Embryonic facial prominence (tissue), 1 donor: ENCODE data around the gene ACOT11.

Experiments used
- DNase-seq: peaks from one replicate; pipeline ENCODE4 v3.0.0-alpha.2; 2016; ENCODE audit errors: extremely low spot score

Gene ACOT11

DNA sequence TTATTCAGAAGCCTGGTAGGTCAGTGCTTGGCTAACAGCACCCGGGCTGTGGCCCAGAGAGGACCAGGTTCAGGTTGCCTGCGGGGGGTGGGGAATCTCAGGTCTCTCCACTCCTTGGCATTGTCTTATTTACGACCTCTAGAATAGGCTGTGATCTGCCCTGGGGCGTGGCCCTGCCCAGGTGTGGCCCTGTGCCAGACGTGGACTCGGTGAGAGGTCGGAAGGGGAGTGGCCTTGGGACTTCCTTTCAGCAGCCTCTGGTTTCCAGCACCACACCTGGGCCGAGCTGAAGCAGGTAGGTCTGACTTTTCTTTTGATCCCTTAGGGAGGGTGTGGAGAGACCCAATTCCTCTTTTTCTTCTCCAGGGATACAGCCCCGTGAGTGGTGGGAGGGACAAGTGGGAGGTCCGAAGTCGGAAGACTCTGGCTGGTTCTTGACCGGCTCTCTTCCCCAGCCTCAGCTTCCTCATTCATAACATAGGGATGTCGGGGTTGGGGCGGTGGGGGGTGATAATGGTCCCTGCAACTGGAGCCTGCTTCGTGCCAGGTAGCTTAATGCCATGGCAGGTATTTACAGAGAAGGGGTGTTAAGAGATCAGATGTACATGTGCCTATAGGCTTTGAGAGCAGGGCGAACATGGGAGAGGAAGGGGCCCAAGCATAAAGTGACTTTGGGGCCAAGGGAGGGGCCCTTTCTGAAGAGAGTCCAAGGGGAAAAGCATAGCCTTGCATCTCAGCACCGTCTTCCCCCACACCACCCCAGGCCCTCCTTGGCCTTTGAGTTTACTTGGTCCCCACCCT lies 16.5 kb downstream of the ACOT11 start:
- no peak for DNase-seq

- DNase-seq, result no peak
Observed at GRCh38 chr1:54565113-54565501, 17.1 kb downstream of the ACOT11 start.

GRCh38 chr1:54566438-54567141 lies 18.6 kb downstream of the ACOT11 start:
- no peak for DNase-seq

DNA sequence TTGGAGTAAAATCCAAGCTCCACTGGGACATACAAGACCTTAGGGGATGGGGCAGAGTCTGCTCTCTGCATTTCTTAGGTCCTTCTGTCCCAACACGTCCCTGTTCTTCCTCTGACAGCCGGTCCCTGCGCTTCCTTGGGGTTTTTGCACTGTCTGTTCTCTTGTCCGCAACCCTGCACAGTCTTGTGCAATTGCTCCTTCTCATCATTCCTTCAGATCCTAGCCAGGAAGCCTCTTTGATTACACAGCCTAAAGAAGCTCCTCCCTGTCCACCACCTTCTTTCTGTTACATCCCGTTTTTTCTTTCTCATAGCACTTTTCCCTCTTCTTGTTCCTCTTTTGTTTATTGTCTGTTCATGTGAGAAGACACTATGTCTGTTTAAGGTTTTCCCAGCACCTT lies 19.9 kb downstream of the ACOT11 start:
- DNase-seq, result no peak

DNA sequence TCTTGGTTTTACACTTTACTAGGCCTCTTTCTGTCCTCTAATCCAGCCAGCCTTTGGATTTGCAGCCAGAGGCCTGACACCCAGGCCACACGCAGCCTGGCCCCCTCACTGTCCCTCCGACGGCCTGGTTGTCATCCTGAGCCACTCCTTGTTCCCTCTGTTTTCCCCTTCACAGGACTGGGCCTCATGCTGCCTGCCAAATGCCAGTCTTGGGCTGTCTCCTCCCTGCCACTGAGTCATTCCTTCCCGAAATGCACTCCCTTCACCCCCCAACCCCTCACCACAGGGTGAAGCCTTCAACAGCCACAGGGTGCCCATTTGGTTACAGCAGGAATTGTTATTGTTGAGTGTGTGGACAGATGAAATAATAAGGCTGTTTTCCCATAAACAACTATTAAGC lies 21.3 kb downstream of the ACOT11 start:
- no peak for DNase-seq

GRCh38 chr1:54570161-54570560 lies 22.1 kb downstream of the ACOT11 start:
- no peak for DNase-seq

GRCh38 chr1:54571326-54571725 lies 23.3 kb downstream of the ACOT11 start:
- no peak for DNase-seq

GRCh38 chr1:54571803-54572541 lies 23.9 kb downstream of the ACOT11 start:
- DNase-seq, result no peak

DNA sequence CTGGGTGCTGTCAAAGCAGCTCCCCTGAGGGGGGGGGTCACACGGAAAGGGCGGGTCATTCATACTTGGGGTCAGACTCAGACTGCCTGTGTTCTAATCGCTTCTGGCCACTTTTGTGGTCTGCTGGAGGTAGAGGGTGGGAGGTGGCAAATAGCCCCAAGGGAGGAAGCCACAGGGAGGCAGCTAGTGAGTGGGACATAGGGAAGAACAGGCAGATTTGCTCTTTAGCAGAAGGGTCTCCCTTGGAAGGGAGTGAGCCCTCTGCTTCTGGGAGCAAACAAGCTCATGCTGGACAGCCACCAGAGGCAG lies 24.5 kb downstream of the ACOT11 start:
- DNase-seq, result no peak

DNA sequence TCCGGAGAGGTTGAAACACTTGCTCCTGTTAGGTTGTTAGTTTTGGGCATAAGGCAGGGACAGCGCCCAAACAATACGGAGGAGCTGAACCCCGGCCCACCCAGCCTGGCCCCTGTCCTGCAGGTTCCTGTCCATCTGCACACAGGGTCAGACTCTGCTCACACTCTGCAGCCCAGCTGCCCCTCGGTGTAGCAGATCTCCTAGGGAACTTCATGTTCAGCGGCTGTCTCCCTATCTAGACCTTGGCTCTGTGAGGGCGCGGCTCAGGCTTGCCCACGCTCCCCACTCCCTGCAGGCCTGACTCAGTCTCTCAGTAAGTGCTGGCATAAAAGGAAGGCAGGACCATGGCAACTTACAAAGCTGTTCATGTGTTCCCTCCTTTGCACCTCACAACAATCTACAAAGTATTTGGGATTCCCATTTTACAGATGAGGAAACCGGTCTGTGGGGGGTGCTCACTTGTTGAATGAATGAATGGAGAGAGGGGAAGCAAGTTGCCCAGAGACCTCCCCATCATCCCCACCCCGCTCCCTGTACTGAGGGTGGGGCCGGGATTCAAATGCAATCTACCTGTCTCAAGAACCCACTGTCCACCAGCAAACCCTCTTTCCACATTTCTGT lies 26.2 kb downstream of the ACOT11 start:
- no peak for DNase-seq

- no peak for DNase-seq
Observed at GRCh38 chr1:54575161-54575560, 27.1 kb downstream of the ACOT11 start.

DNA sequence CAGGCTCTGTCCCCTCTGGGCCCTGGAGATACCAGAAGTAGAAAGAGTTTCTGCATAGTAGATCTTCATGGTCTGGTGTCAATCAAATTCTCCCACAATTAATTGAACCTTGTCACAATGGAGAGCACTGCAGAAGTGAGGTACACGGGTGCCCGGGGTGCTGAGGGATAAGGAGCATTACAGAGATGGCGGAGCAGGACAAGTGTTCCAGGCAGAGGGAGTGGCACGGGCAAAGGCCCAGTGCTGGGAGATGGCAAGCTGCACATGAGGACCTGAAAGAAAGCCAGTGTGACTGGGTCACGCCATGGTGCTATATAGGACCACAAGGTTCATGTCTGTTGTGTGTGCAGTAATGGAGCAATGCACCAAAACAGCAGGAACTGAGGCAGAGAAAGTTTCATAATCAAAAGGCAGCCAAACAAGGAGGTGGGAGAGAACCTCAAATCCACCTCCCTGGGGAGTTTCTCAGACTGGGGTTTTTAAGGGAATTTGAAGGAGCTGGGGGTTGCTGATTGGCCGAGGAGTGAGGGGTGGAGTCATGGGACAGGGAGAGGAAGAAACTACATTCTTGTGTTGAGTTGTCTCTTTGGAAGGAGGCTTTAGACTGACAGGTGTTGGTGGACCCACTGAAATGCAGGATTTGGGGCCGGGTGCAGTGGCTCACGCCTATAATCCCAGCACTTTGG lies 27.7 kb downstream of the ACOT11 start:
- no peak for DNase-seq

- DNase-seq, result no peak
Observed at GRCh38 chr1:54577612-54578011, 29.6 kb downstream of the ACOT11 start.

GRCh38 chr1:54579337-54579781 lies 31.3 kb downstream of the ACOT11 start:
- no peak for DNase-seq

DNA sequence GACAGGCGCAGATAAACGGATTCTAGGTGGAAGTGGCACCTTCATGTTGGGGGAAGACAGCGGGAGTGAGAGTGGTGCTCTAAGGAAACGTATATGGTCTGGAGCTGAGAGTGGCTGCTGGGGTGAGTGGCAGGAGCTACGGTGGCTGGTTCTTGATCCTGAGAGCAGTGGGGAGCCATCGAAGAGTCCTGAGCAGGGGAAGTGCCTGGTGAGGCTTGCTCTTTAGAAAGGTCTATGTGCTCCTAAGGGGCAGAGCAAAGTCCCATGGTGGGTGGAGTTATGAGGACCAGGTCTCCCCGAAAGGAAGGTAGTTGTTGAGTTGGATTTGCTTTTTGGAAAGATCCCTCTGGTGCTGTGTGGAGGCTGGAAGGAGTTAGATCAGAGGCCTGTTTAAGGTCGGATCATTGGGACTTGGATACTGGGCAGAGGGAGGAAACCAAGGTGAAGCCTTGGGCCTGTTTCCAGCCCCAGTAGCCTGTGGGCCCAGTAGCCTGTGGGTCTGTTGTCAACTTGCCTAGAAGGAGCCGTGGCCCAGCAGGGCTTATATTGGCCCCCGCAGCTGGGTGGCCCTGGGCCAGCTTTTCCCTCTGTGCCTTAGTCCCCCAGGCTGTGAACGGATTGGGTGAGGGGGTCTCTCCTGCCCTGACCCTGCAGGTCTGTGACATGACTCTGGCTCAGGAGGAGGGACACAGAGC lies 33.0 kb downstream of the ACOT11 start:
- no peak for DNase-seq

DNA sequence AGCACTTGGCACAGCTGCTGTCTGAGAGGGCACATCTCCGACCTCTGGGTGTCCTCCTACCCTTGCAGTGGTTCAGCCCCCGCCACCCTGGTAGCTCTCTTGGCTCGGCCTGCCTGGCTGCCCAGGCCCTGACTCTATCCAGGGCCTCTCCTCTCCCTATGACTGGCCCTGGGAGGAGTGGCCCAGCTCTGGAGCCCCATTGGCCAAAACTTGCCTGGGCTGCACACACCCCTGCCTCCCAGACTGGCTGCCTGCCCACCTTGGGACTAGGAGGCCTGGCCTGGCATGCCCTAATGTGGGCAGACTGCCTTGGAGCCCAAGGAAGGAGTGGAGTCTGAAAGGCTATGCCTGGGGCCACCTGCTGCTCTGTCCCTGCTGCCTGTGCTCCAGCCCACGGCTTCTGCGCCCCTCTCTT lies 33.6 kb downstream of the ACOT11 start:
- no peak for DNase-seq

DNA sequence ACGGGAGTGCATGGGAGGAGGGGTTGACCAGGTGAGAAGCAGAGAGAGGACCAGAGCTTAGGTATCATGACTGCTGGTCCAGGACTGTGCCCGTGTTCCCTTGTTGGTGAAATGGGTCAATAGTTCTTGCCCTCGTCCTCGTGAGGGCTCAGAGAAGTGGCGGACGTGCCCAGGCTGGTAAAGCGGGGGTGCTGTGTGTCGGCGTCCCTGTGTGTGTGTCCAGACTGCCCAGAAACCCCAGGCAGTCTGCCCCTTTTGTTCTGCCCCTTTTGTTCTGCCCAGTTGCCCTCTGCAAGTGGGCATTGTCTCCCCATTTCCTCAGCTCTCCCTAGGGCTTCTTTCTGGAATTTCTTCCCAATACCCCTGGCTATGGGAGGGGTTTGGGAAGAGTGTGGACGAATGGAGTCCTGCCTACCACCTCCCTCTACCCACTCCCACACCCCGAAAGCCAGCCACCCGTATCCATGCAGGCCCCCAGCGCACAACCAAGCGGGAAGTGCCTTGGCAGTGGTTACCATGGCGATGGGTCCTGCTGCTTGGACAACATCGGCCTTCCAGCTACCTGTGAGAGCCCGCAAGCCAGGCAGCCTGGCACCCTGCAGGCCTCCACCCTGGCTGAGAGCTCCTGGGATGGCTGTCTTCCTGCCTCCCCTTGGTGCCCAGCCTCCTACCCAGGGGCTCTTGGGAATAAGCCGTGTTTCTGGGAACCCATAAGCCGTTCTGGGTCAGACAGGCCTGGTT lies 34.7 kb downstream of the ACOT11 start:
- no peak for DNase-seq

GRCh38 chr1:54583307-54583686 lies 35.3 kb downstream of the ACOT11 start:
- DNase-seq, result no peak

DNA sequence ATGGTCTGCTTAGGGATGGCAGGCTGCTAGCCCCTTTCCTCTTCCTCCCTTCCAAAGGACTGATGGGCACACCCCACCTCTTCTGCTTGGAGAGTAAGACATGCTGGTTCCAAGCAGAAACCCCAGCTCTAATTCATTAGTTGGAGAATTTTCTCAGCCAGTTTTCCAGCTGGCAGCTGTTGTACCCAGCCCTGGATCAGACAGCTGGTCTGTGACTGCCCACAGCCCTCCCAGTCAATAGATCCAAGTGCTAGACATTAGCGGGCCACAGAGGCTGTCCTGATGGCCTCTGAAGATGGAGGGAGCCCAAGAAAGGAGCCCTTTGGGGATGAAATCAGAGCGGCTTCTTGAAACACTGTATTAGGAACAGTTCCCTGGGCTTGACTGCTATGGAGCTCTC lies 35.8 kb downstream of the ACOT11 start:
- DNase-seq, result no peak

- DNase-seq, result no peak
Observed at GRCh38 chr1:54584575-54584974, 36.5 kb downstream of the ACOT11 start.
